ENCODE data around the gene GIT2.
A peak's percentile ranks its signal among the peaks of the same experiment; 100 is the strongest.
"Not testable (repeated sequence)": the region's sequence is repeated elsewhere in the genome, so short reads cannot be mapped to it uniquely, and the experiment has no call there.

Gene GIT2

GRCh38 chr12:109897029-109897428 is 99.1 kb downstream of the GIT2 start:
- DNase-seq, result no peak
- TF ChIP-seq POLR2A (IDR thresholded peaks at IDR 0.05; ENCODE audit: low read length) (no peak), GATA1 (IDR thresholded peaks at IDR 0.05; ENCODE audit: low read depth, low read length) (no peak)

GRCh38 chr12:109896188-109896587 is 100.0 kb downstream of the GIT2 start:
- TF ChIP-seq POLR2A (IDR thresholded peaks at IDR 0.05; ENCODE audit: low read length) (no peak), GATA1 (IDR thresholded peaks at IDR 0.05; ENCODE audit: low read depth, low read length) (no peak)
- DNase-seq, result no peak

GRCh38 chr12:109894939-109895338 is 101.2 kb downstream of the GIT2 start:
- no peak for DNase-seq
- TF ChIP-seq POLR2A (IDR thresholded peaks at IDR 0.05; ENCODE audit: low read length), result no peak
- no peak for TF ChIP-seq GATA1 (IDR thresholded peaks at IDR 0.05; ENCODE audit: low read depth, low read length)

DNA sequence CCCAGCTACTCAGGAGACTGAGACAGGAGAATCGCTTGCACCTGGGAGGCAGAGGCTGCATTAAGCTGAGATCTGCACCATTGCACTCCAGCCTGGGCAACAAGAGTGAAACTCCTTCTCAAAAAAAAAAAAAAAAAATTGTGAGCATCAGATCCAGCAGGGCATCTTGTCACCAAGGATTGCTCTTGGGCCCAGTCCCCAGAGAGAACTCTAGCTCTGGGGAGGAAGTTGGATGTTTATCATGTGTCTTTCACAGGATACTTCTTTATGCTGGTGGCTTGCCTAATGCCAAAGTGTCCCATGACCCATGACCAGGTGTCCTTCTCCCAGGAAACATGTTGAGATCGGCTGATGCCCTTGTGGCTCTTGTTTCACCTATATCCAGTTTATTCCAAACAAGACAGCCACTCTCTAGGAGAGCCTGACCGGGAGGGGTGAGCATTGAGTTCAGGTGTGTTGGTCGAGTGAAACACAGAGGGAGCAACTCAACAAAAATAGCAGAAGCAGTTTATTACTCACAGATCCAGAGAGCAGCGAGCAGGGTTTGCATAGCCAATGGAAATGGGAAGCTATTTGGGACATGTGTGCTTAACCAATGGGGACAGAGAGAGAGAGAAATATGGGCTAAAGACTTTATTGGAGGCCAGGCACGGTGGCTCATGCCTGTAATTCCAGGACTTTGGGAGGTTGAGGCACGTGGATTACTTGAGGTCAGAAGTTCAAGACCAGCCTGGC is 102.7 kb downstream of the GIT2 start:
- DNase-seq, result no peak
- TF ChIP-seq GATA1 (IDR thresholded peaks at IDR 0.05; ENCODE audit: low read depth, low read length) (no peak), POLR2A (IDR thresholded peaks at IDR 0.05; ENCODE audit: low read length) (no peak)

- no peak for DNase-seq
- TF ChIP-seq GATA1 (IDR thresholded peaks at IDR 0.05; ENCODE audit: low read depth, low read length) (no peak), POLR2A (IDR thresholded peaks at IDR 0.05; ENCODE audit: low read length) (no peak)
Measured at GRCh38 chr12:109892748-109893147, 103.4 kb downstream of the GIT2 start.

DNA sequence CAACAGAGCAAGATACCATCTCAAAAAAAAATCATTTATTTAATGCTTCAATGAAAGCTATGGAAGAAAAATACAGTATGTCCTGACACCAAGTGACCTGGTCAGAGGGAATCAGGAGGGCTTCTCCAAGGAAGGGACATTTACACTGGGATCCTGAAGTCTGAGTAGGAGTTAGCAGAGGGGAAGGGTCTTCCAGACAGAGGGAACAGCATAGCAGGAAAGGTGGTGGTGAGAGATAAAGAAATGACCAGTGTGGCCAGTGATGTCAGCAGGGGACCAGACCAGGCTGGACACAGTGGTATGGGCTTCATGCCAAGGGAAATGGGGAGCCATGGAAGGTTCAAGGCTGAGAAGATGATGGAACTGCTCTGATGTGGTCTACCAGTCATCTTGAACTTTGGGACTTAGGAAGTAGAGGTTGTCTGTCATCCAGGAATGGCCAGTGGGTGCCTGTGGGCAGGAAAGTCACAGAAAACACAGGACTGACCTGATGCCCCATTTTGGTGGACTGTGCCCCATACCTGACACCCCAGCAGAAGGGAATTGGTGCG is 103.9 kb downstream of the GIT2 start:
- no peak for DNase-seq
- no peak for TF ChIP-seq POLR2A (IDR thresholded peaks at IDR 0.05; ENCODE audit: low read length)
- no peak for TF ChIP-seq GATA1 (IDR thresholded peaks at IDR 0.05; ENCODE audit: low read depth, low read length)

GRCh38 chr12:109891731-109892130 is 104.4 kb downstream of the GIT2 start:
- not testable (repeated sequence) for DNase-seq

GRCh38 chr12:109890620-109891170 is 105.5 kb downstream of the GIT2 start:
- DNase-seq, result no peak

DNA sequence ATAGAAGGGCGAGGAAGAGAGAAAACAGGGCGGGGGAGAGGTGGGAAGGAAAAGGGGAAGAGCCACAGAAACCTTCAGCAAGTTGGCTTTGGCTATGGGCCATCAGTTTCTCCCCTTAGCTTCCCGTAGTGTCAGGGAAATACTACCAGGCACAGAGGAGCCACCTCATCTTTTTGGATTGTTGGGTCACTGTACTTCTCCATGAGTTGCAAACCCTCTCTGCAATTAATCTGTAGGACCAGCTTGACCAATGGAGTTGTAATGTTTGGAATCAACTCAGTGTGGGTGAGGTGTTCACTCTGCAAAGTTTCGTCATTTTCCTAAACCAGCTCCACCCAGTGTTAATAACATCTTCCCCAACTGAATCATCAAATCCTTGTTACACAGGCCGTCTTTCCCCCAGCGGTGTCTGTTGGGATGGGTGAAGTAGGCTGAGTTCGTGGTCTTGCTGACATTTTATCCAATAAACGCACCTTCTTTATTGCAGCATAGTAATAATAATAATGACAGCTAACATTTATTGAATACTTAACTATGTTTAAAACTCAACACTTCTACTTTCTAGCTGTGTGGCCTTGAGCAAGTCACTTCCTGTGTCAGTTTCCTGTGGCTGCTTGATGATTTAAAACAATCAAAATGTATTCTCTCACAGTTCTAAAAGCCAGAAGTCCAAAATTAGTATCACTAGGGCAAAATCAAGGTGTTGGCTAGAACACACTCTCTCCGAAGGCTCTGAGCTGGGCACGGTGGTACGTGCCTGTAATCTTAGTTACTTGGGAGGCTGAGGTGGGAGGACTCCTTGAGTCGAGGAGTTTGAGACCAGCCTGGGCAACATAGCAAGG is 107.8 kb downstream of the GIT2 start:
- TF ChIP-seq GATA1 (IDR thresholded peaks at IDR 0.05; ENCODE audit: low read depth, low read length) (no peak), POLR2A (IDR thresholded peaks at IDR 0.05; ENCODE audit: low read length) (no peak)
- DNase-seq, result peak in 1 of 2 experiments; percentile 40

More at GRCh38 chr12:109890620-109891170, 105.5 kb downstream of the GIT2 start:
- TF ChIP-seq GATA1 (IDR thresholded peaks at IDR 0.05; ENCODE audit: low read depth, low read length), result no peak
- TF ChIP-seq POLR2A (IDR thresholded peaks at IDR 0.05; ENCODE audit: low read length), result no peak

DNA sequence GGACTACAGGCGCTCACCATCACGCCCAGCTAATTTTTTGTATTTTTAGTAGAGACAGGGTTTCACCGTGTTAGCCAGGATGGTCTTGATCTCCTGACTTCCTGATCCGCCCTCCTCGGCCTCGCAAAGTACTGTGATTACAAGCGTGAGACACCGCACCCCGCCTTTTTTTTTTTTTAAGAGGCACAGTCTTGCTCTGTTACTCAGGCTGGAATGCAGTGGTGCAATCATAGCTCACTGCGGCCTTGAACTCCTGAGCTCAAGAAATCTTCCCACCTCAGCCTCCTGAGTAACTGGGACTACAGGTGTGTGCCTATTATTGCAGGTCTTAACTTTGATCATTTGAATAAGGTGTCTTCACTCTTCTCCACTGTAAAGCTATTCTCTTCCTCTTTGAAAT is 110.6 kb downstream of the GIT2 start:
- TF ChIP-seq POLR2A (IDR thresholded peaks at IDR 0.05; ENCODE audit: low read length) (no peak), GATA1 (IDR thresholded peaks at IDR 0.05; ENCODE audit: low read depth, low read length) (no peak)
- no peak for DNase-seq

GRCh38 chr12:109883461-109883860 is 112.7 kb downstream of the GIT2 start:
- TF ChIP-seq POLR2A (IDR thresholded peaks at IDR 0.05; ENCODE audit: low read length) (no peak), GATA1 (IDR thresholded peaks at IDR 0.05; ENCODE audit: low read depth, low read length) (no peak)
- DNase-seq, result peak; percentile 58 to 63

- TF ChIP-seq GATA1 (IDR thresholded peaks at IDR 0.05; ENCODE audit: low read depth, low read length) (no peak), POLR2A (IDR thresholded peaks at IDR 0.05; ENCODE audit: low read length) (no peak)
- DNase-seq, result peak in 1 of 2 experiments; percentile 41
Measured at GRCh38 chr12:109881752-109882151, 114.4 kb downstream of the GIT2 start.

- TF ChIP-seq POLR2A (IDR thresholded peaks at IDR 0.05; ENCODE audit: low read length), result no peak
- no peak for TF ChIP-seq GATA1 (IDR thresholded peaks at IDR 0.05; ENCODE audit: low read depth, low read length)
- peak in 1 of 2 experiments; percentile 37 for DNase-seq
Measured at GRCh38 chr12:109880938-109881337, 115.2 kb downstream of the GIT2 start.

Measured in erythroblast (primary cell).